Endothelial cell of umbilical vein (primary cell): ENCODE data around the gene ADAMTSL2. TPM values are rescaled to one million over a fixed set of nuclear protein-coding genes. Genes with fewer than 3 reads are reported as not detected.

Experiments
- BruUV-seq: library from RNA; stranded (reverse); fragments of 400-500 nt; replicated peaks from 2 replicates; lab custom pipeline; 2021; lab: Mats Ljungman, UMichigan
- CTCF ChIA-PET: fragments of 300-600, 350-600 bp; sonication (Branson Sonifier 250); formaldehyde crosslinking; loops from one replicate; lab custom pipeline; 2021; ENCODE audit warnings: antibody characterized with exemption, inconsistent platforms; lab: Charles Lee
- POLR2A ChIA-PET: fragments of 300-600, 350-600 bp; sonication (Branson Sonifier 250); formaldehyde crosslinking; loops from one replicate; lab custom pipeline; 2021; ENCODE audit warnings: antibody characterized with exemption, inconsistent platforms; lab: Charles Lee
- DNase-seq: peaks from one replicate; pipeline ENCODE4 v3.0.0-alpha.2; 2011; ENCODE audit warnings: low read depth, low spot score
- FAIRE-seq: peaks from 2 replicates; lab custom pipeline; 2011; peaks lifted over from hg19 to GRCh38; lab: Jason Lieb, UNC
- H2AFZ ChIP-seq: 2 replicates; pipeline ENCODE4 v1.6.0; 2012; ENCODE audit warnings: low read depth, low read length, control low read depth, inconsistent platforms
- H3K27ac ChIP-seq: 2 replicates; pipeline ENCODE4 v1.5.1; 2011; ENCODE audit warnings: low read depth, mild to moderate bottlenecking, control low read depth, low read length, moderate library complexity; ENCODE audit not compliant: insufficient read depth
- H3K27me3 ChIP-seq, 2 experiments: 2 replicates each; pipeline versions ENCODE4 v1.6.0 to v1.6.1; 2011; ENCODE audit warnings: low read length in 2 of 2, mixed read lengths in 1 of 2; ENCODE audit not compliant: control insufficient read depth in 2 of 2, insufficient read depth in 2 of 2
- H3K36me3 ChIP-seq, 2 experiments: 2 replicates in 1 of 2; 3 replicates in 1 of 2; pipeline ENCODE4 v1.5.1; 2011; ENCODE audit warnings: low read length in 2 of 2, mild to moderate bottlenecking in 1 of 2, moderate library complexity in 1 of 2; ENCODE audit not compliant: control insufficient read depth in 2 of 2, insufficient read depth in 2 of 2; ENCODE audit errors: extremely low read depth in 1 of 2
- H3K4me1 ChIP-seq: 3 replicates; pipeline ENCODE4 v1.5.1; 2011; ENCODE audit warnings: mild to moderate bottlenecking, low read length; ENCODE audit not compliant: control insufficient read depth, insufficient read depth; ENCODE audit errors: extremely low read depth
- H3K4me2 ChIP-seq: 2 replicates; pipeline ENCODE4 v1.6.1; 2011; ENCODE audit warnings: low read length, control low read depth, mixed read lengths; ENCODE audit not compliant: insufficient read depth
- H3K4me3 ChIP-seq, 3 experiments: fragments of 200-600 bp in 1 of 3; sonication (generic), shearing (Covaris generic) in 1 of 3; replicated peaks in 1 of 3; 2 replicates each; pipeline ENCODE4 v1.5.1; 2011 to 2016; ENCODE audit warnings: control low read depth in 3 of 3, low read length in 3 of 3, mild to moderate bottlenecking in 2 of 3, inconsistent platforms in 1 of 3, low read depth in 1 of 3, moderate library complexity in 1 of 3; ENCODE audit not compliant: insufficient read depth in 1 of 3
- H3K79me2 ChIP-seq: 2 replicates; pipeline ENCODE4 v1.6.0; 2012; ENCODE audit warnings: low read length, inconsistent platforms; ENCODE audit not compliant: control insufficient read depth, insufficient read depth
- H3K9ac ChIP-seq: replicated peaks from 2 replicates; pipeline ENCODE3; 2011; ENCODE audit warnings: low read length, control low read depth; ENCODE audit not compliant: insufficient read depth; ENCODE audit errors: extremely low read depth
- H3K9me1 ChIP-seq: replicated peaks from 3 replicates; pipeline ENCODE4 v1.6.0; 2011; ENCODE audit warnings: mild to moderate bottlenecking, low read length; ENCODE audit not compliant: control insufficient read depth, insufficient read depth; ENCODE audit errors: extremely low read depth
- H3K9me3 ChIP-seq: replicated peaks from 2 replicates; pipeline ENCODE4 v1.5.1; 2012; ENCODE audit warnings: low read length, inconsistent platforms; ENCODE audit not compliant: control insufficient read depth, insufficient read depth
- H4K20me1 ChIP-seq: replicated peaks from 2 replicates; pipeline ENCODE3; 2011; ENCODE audit warnings: mild to moderate bottlenecking, low read length; ENCODE audit not compliant: control insufficient read depth, insufficient read depth; ENCODE audit errors: extremely low read depth
- EZH2 ChIP-seq: IDR thresholded peaks from 2 replicates; pipeline ENCODE4 v1.6.1; 2012; ENCODE audit warnings: borderline replicate concordance, low read depth, mild to moderate bottlenecking, moderate library complexity, low read length, inconsistent platforms; ENCODE audit not compliant: severe bottlenecking
- FOS ChIP-seq: IDR thresholded peaks from 2 replicates; pipeline ENCODE4 v1.6.1; 2011; ENCODE audit warnings: mild to moderate bottlenecking, low read length, moderate library complexity, borderline replicate concordance; ENCODE audit not compliant: insufficient read depth
- GATA2 ChIP-seq: IDR thresholded peaks from 2 replicates; pipeline ENCODE4 v1.7.0; 2011; ENCODE audit warnings: low read depth, mild to moderate bottlenecking, moderate library complexity, mixed read lengths, low read length; ENCODE audit not compliant: insufficient read length, insufficient read depth
- JUN ChIP-seq: IDR thresholded peaks from 2 replicates; pipeline ENCODE4 v1.6.1; 2011; ENCODE audit warnings: borderline replicate concordance, low read depth; ENCODE audit not compliant: insufficient read length, insufficient read depth
- MYC ChIP-seq: IDR thresholded peaks from one replicate; pipeline ENCODE4 v1.6.1; 2011; ENCODE audit warnings: mild to moderate bottlenecking, low read depth, low read length
- POLR2A ChIP-seq: IDR thresholded peaks from 2 replicates; pipeline ENCODE4 v1.6.1; 2012; ENCODE audit warnings: low read depth, mild to moderate bottlenecking, control low read depth, low read length
- POLR2AphosphoS5 ChIP-seq: IDR thresholded peaks from 2 replicates; pipeline ENCODE4 v1.6.1; 2012; ENCODE audit warnings: low read depth, mild to moderate bottlenecking, control low read depth, low read length, moderate library complexity; ENCODE audit not compliant: insufficient read depth
- dilution Hi-C: fragments of 300-500 bp; cut with MboI; formaldehyde crosslinking; loops from one replicate; pipeline ENCODE4 v1.15.0; 2019; ENCODE audit warnings: low sequenced_read_pairs; ENCODE audit not compliant: extremely low pct_ligation_motif_present
- intact Hi-C: fragments of 100-400 bp; cut with micrococcal nuclease; formaldehyde crosslinking; loops from one replicate; pipeline ENCODE4 v1.10.0; 2022
- polyA plus RNA-seq, 4 experiments: library from polyadenylated mRNA; depleted of rRNA in 3 of 4; stranded (reverse) in 3 of 4; unstranded in 1 of 4; fragments of >200 nt; gene quantifications; 2 replicates each; pipeline versions ENCODE4 v1.2.1 to v1.2.3, GENCODE V29; 2011 to 2012; ENCODE audit warnings: missing spikeins in 1 of 4
- total RNA-seq: library from RNA; stranded (reverse); gene quantifications from 2 replicates; pipeline ENCODE4 v1.2.3, GENCODE V29; 2021
- TF ChIP-seq, protein P1 (sequence below), 2 donors: IDR thresholded peaks; 1 replicate in 1 of 2; 2 replicates in 1 of 2; pipeline ENCODE4 v1.5.1; 2011; ENCODE audit warnings: low read length in 2 of 2, mild to moderate bottlenecking in 2 of 2, moderate library complexity in 2 of 2, control low read depth in 1 of 2, inconsistent platforms in 1 of 2, low read depth in 1 of 2; ENCODE audit not compliant: insufficient read depth in 1 of 2; ENCODE audit errors: extremely low read depth in 1 of 2
- TF ChIP-seq, protein P2 (sequence below): IDR thresholded peaks from 2 replicates; pipeline ENCODE4 v1.6.1; 2011; ENCODE audit not compliant: insufficient read depth, insufficient read length

The ADAMTSL2 gene
- total and polyA plus RNA-seq, 2 donors (not counting 3 experiments of a cell fraction or from before 2014, with no cell fraction given), result not detected

DNA sequence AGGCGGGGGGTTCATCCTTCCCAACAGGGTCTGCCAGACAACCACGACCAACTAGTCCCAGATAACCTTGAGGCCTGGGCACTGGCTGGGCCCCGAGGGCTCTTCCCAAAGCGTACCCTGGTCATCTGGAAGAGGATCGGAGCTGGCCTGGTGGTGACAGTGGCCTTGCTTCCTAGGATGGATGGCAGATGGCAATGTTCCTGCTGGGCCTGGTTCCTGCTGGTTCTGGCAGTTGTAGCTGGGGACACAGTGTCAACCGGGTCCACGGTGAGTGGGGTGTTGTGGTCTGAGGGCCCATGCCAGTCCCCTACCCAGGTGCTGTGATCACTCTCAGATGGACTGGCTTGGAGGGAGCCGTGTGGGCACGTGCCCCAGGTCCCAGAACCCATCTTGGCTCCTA lies 2.0 kb downstream of the ADAMTSL2 start:
- no peak for DNase-seq
- no peaks in the 10 kb centered on the region for H3K4me1 ChIP-seq
- no peaks in the 10 kb centered on the region for H3K36me3 ChIP-seq
- no peak overlapping the region for H3K4me2 ChIP-seq
- no peaks in the 10 kb centered on the region for H3K9me3 ChIP-seq
- peaks cover 12 to 15% of the 10 kb centered on the region in 2 experiments for H3K27me3 ChIP-seq
- H3K9me1 ChIP-seq, result no peaks in the 10 kb centered on the region
- H2AFZ ChIP-seq, result no peak overlapping the region
- ChIA-PET CTCF (no interaction called here), POLR2A (no interaction called here)
- H3K9ac ChIP-seq, result no peak overlapping the region
- no peak for FAIRE-seq
- intact Hi-C loops (no loop called here), dilution Hi-C loops (no loop called here)
- no peak for TF ChIP-seq JUN
- TF ChIP-seq, protein P1, sequence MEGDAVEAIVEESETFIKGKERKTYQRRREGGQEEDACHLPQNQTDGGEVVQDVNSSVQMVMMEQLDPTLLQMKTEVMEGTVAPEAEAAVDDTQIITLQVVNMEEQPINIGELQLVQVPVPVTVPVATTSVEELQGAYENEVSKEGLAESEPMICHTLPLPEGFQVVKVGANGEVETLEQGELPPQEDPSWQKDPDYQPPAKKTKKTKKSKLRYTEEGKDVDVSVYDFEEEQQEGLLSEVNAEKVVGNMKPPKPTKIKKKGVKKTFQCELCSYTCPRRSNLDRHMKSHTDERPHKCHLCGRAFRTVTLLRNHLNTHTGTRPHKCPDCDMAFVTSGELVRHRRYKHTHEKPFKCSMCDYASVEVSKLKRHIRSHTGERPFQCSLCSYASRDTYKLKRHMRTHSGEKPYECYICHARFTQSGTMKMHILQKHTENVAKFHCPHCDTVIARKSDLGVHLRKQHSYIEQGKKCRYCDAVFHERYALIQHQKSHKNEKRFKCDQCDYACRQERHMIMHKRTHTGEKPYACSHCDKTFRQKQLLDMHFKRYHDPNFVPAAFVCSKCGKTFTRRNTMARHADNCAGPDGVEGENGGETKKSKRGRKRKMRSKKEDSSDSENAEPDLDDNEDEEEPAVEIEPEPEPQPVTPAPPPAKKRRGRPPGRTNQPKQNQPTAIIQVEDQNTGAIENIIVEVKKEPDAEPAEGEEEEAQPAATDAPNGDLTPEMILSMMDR (IDR thresholded peaks at IDR 0.05; ENCODE audit: extremely low read depth in 1 of 2, insufficient read depth in 1 of 2, low read depth in 1 of 2, low read length in 2 of 2), result no peak
- TF ChIP-seq MYC, result no peak
- no peak for TF ChIP-seq FOS
- no peak for TF ChIP-seq POLR2A
- TF ChIP-seq, protein P2, sequence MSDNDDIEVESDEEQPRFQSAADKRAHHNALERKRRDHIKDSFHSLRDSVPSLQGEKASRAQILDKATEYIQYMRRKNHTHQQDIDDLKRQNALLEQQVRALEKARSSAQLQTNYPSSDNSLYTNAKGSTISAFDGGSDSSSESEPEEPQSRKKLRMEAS, result no peak
- no peak for TF ChIP-seq POLR2AphosphoS5
- TF ChIP-seq GATA2, result no peak
- TF ChIP-seq EZH2, result no peak
- no peaks in the 10 kb centered on the region for H4K20me1 ChIP-seq
- BruUV-seq, result no TSS peak
- no peak overlapping the region for H3K27ac ChIP-seq
- H3K4me3 ChIP-seq, result no peak overlapping the region
- H3K79me2 ChIP-seq, result no peaks in the 10 kb centered on the region
